NT2/D1 (cell line): ENCODE data around the gene IQSEC1.

Experiments used
- SUZ12 ChIP-seq: IDR thresholded peaks from 2 replicates; pipeline ENCODE4 v1.6.1; 2011; ENCODE audit not compliant: insufficient read length, insufficient read depth; ENCODE audit errors: extremely low read depth
- YY1 ChIP-seq: IDR thresholded peaks from 2 replicates; pipeline ENCODE4 v1.6.1; 2011; ENCODE audit not compliant: insufficient read length, insufficient read depth
- ZNF274 ChIP-seq: IDR thresholded peaks from 2 replicates; pipeline ENCODE4 v1.6.1; 2011; ENCODE audit warnings: mild to moderate bottlenecking, low read depth, low read length

DNA sequence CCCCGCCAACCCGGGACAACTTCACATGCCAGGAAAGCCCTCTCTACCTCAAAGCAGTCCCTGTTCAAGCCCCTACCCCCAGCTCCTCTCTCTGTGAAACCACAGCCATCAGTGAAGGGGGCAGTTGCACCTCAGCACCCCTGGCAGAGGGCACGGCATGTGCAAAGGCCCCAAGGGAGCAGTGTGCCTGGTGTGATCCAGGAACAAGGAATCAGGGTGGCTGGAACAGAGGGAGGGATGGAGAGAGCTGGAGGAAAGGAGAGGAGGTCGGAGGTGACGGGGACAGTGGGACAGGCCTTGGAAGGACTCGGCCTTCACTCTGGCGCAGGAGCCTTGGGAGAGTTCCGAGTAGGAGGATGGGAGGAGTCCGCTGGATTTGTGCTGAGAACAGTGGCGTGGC is 26.5 kb upstream of the IQSEC1 start:
- TF ChIP-seq YY1: no peak
- TF ChIP-seq SUZ12: no peak
- TF ChIP-seq ZNF274: no peak
